ENCODE data around the gene APOL5.
"Not testable (repeated sequence)": the region's sequence is repeated elsewhere in the genome, so short reads cannot be mapped to it uniquely, and the experiment has no call there.

APOL5 gene, protein sequence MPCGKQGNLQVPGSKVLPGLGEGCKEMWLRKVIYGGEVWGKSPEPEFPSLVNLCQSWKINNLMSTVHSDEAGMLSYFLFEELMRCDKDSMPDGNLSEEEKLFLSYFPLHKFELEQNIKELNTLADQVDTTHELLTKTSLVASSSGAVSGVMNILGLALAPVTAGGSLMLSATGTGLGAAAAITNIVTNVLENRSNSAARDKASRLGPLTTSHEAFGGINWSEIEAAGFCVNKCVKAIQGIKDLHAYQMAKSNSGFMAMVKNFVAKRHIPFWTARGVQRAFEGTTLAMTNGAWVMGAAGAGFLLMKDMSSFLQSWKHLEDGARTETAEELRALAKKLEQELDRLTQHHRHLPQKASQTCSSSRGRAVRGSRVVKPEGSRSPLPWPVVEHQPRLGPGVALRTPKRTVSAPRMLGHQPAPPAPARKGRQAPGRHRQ

DNA sequence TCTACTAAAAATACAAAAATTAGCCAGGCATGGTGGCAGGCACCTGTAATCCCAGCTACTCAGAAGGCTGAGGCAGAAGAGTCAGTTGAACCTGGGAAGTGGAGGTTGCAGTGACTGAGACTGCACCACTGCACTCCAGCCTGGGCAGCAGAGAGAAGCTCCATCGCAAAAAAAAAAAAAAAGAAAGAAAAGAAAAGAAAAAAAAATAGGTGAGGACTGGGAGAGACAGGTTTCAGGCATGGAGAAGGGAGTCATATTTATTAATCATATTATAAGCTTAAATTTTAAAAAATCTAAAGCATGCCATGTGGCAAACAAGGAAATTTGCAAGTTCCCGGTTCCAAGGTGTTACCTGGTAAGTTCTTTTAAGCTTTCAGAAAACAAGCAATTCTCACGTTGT, at the start of gene APOL5:
APOL5 (plus strand) TSS at position 301 of the 400 bp plus-strand sequence; CDS start at position 301, 0 bp downstream.
- DNase-seq: no peak

DNA sequence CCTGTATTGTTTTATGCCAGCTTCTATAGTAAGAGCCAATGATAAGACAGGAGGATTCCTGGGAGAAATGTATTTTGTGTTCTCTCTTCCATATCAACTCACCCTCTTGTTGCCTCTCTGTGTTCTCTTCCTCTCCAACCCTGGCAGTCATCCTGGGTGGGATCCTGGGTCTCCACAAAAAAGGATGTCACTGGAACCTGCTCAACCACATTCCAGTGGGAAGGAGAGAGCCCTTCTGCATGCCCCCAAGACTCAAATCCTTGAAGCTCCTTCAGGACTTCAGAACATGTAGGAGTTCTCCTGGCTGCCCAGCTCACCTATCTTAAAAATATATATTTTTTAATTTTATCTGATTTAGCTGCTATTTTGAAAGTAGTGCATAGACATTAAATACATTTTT, 43.3 kb upstream of the APOL5 start:
- no peak for DNase-seq

DNA sequence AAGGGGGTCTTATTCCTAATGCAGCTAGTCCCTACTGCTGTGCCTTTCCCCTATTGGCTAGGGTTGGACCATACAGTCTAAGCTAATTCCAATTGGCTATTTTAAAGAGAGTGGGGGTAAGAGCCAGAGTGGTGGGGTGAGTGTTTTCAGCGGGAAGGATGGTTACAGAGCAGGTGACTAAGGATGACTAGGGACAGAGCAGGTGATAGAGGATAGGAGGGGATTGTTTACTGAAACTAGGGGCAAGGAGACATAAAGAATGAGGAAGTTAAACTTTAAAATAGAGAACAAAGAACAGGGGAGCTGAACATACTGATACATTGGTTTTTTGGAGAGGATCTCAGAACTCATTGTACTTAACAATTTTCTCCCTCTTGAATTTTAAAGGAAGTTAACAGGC, 41.6 kb upstream of the APOL5 start:
- DNase-seq: not testable (repeated sequence)

DNA sequence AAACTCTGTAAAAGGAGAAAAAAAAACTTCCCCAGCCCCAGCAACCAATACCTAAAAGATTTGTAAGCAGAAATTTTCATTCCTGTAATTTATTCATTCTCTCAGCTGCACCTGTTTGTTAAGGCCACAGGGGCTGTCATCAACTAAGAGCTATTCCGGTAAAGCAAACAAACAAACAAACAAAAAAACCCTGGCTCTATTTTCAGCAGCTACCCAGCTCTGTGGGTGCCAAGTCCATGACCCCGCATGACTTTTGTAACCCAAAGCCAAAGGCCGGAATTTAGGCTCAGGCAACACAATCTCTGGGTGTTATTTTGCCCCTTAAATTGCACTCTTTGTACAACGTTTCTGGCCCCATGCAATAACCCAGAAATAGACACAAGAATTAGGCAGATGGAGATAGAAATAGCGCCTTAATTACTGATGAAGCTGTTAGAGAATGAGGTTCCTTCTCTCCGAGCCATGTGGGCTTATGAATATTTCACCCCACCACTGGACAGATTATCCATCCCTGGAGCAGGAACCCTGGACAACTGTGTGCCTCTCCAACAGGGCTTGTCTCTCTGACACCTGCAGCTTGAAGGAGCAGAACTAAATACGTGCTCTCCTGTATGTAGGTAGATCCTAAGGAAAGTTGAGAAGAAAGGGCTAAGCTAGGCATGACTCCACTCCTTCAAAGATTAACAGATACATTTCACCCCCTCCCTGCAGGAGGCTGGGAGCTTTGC, 40.0 kb upstream of the APOL5 start:
- DNase-seq: no peak

DNA sequence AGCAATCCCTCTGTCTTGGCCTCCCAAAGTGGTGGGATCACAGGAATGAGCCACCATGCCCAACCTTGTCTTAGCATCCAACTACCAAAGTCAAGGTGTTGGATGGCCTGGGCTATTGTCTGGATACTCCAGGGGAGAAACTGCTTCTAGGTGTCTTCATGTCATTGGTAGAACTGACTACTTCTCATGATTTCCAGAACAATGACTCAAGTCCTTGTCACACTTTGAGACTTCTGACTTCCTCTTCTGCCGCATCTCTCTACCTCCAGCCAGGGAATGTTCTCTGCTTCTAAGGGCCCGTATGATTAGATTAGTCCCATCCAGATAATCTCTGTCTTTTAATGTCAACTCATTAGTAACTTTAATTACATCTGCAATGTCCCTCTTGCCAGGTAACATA, 38.8 kb upstream of the APOL5 start:
- no peak for DNase-seq

DNA sequence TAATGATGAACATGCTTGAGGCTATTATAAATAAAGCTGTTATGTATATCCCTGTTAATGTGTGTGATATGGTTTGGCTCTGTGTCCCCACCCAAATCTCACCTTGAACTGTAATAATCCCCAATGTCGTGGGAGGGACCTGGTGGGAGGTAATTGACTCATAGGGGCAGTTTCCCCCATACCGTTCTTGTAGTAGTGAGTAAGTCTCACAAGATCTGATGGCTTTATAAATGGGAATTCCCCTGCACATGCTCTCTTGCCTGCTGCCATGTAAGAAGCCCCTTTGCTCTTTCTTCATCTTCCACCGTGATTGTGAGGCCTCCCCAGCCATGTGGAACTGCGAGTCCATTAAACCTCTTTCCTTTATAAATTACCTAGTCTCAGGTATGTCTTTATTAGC, 38.2 kb upstream of the APOL5 start:
- DNase-seq: not testable (repeated sequence)

DNA sequence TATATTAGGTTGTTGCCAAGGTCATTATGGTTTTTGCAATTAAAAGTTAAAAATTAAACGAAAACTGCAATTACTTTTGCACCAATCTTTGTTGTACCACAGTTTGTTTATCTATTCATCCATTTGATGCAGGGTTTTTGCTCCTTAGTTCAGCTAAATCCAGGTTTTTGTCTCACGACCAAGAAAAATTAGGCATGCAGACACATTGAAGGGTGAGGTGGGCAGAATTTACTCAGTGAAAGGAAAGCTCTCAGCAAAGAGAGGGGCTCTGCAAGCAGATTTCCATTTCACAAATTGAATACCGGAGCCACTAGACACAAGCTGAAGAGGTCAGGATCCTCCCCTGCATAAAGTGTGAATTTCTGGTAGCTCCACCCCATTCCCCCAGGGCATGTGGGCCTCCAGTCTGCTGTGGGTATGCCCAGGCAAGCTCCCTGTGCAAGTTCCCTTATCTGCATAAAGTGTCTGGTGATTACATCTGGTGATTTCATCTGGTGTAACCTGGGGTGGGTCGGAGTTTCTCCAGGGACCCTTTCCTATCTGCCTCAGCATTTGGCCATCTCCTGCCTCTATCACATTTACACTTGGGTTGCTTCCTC, 36.1 kb upstream of the APOL5 start:
- no peak for DNase-seq

DNA sequence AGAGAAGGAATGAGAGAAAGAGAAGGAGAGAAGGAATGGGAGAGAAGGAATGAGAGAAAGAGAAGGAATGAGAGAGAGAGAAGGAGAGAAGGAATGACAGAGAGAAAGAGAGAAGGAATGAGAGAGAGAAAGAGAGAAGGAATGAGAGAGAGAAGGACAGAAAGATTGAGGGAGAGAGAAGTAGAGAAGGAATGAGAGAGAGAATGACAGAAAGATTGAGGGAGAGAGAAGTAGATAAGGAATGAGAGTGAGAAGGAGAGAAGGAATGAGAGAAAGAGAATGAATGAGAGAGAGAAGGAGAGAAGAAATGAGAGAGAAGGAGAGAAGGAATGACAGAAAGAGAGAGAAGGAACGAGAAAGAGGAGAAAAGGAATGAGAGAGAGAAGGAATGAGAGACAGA, 34.1 kb upstream of the APOL5 start:
- no peak for DNase-seq

DNA sequence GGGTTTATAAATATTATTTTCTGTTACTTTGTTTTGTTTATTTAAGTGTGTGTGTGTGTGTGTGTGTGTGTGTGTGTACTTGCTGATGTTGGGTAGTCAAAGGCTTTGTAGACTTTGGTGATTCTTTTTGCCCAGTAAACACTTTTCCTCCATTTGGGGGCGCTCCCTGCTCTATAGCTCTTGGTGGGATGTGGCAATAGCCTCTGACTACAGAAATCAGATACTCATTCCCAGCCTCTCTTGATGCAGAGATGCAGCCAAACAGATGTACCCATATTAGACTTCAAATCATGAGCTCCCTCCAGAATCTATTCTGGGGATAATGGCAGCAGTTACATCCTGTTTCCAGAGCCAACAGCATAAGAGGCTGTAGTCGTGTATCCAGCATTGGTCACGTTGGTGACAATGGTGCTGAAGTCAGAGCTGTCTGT, 33.4 kb upstream of the APOL5 start:
- no peak for DNase-seq

DNA sequence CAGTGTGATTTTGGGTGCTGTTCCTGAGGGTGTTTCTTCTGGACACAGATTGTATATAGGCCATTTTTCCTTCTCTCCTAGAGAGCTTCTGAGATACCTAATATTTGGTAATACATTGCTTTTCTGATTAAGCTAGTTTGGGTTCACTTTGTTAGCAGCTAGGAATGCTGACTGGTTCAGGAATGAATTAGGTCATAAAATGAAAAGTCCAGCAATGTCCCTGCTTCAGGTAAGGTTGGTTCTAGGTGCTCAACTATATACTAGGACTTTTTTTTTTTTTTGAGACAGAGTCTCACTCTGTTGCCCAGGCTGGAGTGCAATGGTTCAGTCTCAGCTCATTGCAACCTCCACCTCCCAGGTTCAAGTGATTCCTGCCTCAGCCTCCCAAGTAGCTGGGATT, 32.9 kb upstream of the APOL5 start:
- no peak for DNase-seq

DNA sequence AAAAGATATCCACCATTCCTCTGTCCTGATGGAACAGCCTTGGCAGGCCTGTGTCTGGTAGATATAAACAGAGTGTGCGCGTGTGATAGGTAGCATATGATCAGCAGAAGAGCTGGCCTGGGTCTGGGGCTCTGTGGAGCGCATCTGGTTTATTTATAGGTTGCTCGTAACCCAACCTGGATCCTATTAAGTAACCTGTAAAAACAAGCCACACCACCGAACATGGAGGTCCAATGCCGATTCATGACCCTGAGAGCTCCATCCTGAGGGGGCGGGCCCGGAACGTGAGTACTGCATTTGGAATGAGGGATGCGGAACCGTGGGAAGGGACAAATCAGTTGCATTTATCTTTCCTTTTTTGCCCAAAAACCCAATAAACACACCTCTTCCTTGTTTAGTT, 31.9 kb upstream of the APOL5 start:
- DNase-seq: no peak

DNA sequence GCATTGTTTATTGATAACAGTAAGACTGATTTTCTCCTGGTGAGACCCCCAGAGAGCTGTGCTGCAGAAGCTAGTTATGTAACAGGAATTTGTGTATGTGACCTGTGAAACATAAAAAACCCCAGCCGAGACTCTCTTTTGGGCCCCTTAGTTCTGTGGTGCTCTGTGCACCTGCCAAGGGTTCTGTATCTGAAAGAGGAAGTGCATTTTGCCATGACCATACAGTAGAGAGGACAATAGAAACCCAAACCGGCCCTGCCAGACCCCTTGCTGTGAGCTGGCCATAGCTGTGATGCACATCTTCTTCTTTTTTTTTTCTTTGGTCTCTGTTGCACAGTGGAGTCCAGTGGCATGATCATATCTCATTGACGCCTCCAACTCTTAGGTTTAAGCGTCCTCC, 31.4 kb upstream of the APOL5 start:
- DNase-seq: no peak

DNA sequence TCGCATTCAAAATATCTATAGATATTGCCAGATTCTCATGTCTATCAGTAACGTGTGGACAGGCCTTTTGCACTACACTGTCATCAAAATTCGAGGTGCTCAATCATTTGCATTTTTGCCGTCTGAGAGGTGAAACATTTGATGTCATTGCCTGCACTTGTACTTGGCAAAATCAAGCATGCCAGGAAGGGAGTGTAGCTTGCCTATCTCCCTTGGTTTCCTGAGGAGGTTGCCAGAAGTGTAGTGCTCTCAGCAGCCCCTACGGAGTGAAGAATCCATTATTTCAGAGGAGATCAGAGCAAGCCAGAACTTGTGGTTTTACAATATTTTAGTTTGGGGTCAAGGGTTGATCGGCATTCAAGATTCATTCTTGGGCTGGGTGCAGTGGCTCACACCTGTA, 30.2 kb upstream of the APOL5 start:
- DNase-seq: no peak

DNA sequence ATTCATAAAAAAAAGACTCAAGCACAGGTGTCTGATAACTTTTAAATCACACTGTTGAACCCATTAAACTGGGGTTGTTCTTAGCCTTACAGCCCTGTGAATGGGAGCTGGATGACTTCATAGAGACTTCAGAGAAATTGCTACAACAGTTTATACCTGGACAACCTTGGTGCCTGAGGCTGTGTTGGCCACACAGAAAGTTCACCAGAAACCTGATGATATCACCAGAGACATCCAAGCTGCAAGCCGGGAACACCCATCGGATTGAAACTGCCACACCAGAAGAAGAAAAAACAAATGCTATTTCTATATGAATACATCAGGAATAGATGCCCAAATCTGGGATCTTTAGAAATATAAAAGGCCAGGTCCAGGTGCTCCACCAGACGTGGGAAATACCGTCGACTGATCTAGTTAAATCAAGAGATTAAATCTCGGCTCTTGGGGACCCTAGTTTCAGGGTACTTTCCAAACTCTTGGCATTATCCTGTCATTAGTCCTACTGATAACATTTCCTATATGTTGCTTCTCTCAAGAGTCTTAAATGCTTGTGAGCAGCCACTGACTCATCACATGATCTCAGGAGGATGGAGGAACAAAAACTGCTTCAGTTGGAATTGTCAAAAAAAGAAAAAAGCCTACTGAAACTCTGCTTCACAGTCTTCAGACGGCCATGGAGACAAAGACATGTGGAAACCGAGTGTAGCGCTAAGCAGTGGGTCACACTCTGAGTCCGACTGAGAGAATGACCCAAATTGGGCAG, 28.6 kb upstream of the APOL5 start:
- DNase-seq: no peak

DNA sequence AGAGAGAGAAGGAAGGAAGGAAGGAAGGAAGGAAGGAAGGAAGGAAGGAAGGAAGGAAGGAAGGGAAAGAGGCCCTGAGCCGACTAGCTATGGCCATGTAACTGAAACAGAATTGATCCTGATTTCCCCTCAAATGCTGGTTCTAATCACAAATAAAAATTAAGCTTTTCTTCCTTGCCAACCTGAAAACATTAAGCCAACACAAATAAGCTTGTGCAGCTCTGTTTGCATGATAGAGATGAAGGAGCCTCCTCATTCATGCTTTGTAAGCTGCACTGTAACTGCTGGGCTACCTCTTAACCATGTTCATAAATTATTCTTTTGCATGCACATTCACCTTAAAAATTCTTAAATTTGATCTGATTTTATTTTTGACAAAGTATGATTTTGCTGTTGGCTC, 27.7 kb upstream of the APOL5 start:
- DNase-seq: no peak

DNA sequence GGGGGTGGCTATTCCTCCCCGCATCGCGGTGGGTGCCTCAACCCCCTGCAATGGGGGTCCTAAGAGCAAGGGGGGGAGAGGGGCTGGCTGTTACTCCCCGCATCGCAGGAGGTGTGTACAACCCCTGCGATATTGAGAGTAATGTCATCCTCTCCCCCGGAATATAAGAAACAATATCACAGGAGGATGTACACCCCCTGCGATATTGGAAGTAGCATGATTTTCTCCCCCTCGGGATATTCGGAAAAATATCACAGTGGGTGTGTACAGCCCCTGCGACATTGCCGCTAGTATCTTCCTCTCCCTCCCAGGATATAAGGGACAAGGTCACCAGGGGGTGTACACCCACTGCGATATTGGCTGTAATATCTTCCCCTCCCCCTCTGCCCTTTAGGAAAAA, 22.5 kb upstream of the APOL5 start:
- no peak for DNase-seq

DNA sequence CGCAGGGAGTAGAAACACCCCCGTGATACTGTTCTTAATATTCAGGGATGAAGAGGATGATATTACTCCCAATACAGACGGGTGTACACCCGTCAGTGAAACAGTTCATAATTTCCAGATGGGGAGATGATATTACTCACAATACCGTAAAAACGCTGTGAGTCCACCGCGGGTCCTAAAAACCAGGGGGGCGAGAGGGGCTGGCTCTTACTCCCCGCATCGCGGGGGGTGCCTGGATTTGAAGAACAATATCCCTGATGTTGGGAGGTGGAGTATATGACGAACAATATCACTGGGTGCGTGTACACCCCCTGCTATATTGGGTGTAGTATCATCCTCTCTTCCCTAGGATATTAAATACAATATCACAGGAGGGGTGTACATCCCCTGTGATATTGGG, 20.5 kb upstream of the APOL5 start:
- DNase-seq: no peak

DNA sequence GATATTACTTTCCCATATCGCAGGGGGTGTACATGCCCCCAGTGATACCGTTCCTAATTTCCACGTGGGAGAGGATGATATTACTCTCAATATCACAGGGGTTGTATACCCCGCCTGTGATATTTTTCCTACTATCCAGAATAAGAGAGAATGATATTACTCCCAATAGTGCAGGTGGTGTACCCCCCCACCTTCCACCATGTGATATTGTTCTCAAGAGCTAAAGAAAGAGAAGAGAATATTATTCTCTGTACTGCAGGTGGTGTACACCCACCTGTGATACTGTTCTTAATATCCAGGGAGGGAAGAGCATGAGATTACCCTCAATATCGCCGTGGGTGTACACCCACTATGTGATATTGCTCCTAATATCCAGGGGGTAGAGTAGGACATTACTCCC, 17.8 kb upstream of the APOL5 start:
- DNase-seq: not testable (repeated sequence)

DNA sequence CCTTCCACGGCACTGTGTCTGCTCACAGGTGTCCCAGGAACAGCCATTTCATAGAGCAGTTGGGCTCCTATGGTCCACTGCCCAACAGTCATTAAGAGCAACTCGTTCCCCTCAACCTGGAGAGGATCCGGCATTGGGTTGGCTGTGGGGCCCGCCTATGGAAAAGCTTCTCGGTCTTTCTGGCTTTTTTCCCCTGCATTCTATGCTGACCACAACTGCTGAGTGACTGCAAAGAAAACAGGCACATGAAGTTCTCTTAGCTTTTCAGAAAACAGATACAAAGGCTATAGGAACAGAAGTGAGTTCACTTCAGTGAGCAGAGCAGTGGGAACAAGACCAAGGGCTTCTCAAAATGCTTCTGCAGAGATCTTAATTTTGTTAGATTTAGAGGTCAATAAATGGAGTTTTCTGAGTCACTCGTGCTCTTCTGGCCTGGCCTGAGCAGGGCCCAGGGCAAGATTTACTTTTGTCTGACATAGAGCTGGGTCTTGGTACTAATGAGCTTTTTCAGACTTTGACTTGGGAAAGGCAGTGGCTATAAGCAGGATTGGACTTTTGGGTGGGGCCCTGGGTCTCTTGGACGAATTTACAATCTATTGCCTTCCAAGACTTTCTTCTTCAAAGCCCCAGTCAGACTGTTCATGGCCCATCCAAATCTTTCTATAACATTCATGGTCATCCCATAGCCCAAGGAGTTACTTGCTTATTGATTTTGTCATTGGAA, 13.6 kb upstream of the APOL5 start:
- no peak for DNase-seq

DNA sequence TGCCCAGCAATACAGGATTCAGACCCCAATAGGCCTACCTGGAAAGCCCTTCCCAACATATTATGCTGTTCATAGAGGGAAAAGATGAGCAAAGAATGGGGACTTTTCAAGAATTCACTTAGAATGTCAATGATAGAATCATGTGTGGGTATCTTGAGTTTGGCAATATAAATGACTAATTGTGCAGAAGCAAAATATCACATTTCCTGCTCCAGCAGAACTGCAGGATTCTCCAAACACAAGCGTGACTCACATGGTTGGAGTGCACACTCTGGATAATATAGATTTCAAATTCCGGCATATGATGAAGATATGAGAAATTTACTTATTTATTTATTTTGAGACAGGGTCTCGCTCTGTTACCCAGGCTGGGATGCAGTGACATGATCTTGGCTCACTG, 12.5 kb upstream of the APOL5 start:
- no peak for DNase-seq

DNA sequence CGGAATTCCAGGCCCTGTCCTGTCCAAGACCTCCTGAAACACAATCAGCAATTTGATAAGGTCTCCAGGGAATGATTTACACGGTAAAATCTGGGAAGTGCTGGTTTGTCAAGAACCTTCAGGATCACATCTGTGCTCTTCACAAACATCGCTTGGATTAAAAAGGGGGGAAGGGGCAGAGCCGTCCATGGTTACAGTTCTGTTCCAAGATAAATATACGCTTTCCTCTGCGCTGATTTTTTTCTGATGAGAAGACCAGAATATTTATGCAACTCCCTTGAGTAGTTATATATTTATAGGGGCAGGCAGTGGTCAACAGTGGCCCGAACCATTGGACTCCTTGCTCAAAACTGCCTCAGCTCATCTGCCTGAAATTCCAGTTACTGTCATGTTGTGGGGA, 9.2 kb upstream of the APOL5 start:
- no peak for DNase-seq

DNA sequence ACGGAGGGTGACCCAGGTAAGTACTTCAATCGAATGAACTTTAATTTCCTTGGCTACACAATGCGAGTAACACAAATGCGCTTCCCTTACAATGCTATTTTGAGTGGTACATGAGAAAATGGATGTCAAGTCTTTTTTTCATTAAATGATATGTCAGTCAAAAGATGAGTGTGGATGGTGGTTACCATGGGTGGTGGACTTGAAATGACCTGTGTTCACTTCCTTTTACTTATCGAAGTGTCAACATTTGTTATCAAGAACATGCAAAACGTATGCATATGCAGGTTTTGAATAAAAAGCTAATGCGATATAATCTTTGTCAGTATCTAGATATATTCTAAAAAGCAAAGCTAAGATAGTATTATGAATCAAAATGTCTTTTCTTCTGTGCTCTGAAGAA, 8.8 kb upstream of the APOL5 start:
- DNase-seq: no peak

DNA sequence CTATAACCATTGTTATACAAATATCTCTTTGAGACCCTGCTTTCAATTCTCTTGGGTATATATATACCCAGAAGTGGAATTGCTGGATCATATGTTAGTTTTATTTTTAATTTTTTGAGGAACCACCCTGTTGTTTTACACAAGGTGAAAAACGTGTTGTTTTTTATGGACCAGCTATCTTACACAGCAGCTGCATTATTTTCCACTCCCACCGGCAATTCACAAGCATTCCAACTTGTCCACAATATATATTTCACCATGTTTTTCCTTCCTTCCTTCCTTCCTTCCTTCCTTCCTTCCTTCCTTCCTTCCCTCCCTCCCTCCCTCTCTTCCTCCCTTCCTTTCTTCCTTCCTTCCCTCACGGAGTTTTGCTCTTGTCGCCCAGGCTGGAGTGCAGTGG, 6.3 kb upstream of the APOL5 start:
- no peak for DNase-seq

Data from activated CD4-positive, CD25-positive, alpha-beta regulatory T cell treated with anti-CD3 and anti-CD28 coated beads, Interleukin-2, amount 50 U/mL, for 72 hours (primary cell).